CD8-positive, alpha-beta memory T cell (primary cell): ENCODE results near the gene SERPINC1. TPM values are rescaled to one million over a fixed set of nuclear protein-coding genes. Genes with fewer than 3 reads are reported as not detected.
"Not testable (repeated sequence)": the region's sequence is repeated elsewhere in the genome, so short reads cannot be mapped to it uniquely, and the experiment has no call there.

ENCODE experiments used
- CTCF ChIA-PET: fragments of 350-600 bp; sonication (Branson Sonifier 250); formaldehyde crosslinking; loops from one replicate; lab custom pipeline; 2021; ENCODE audit warnings: antibody characterized with exemption; lab: Charles Lee
- POLR2A ChIA-PET: fragments of 350-600 bp; sonication (Branson Sonifier 250); formaldehyde crosslinking; loops from one replicate; lab custom pipeline; 2021; ENCODE audit warnings: antibody characterized with exemption; lab: Charles Lee
- DNase-seq, 5 donors: peaks; one replicate each; pipeline versions ENCODE4 v3.0.0 to v3.0.0-alpha.2; 2020 to 2022; ENCODE audit warnings: mixed read lengths in 1 of 5
- H3K27ac ChIP-seq: one replicate; pipeline ENCODE4 v1.7.0; 2013; ENCODE audit warnings: low read depth, mild to moderate bottlenecking, low read length, moderate library complexity
- H3K27me3 ChIP-seq: 2 replicates; pipeline ENCODE4 v1.7.0; 2013; ENCODE audit warnings: low read length, mild to moderate bottlenecking; ENCODE audit not compliant: insufficient read depth, poor library complexity, severe bottlenecking
- H3K36me3 ChIP-seq: 2 replicates; pipeline ENCODE4 v1.7.0; 2013; ENCODE audit warnings: mild to moderate bottlenecking, low read length, moderate library complexity; ENCODE audit not compliant: insufficient read depth
- H3K4me1 ChIP-seq: 2 replicates; pipeline ENCODE4 v1.7.0; 2013; ENCODE audit warnings: mild to moderate bottlenecking, low read length, moderate library complexity; ENCODE audit not compliant: insufficient read depth
- H3K4me3 ChIP-seq: 2 replicates; pipeline ENCODE4 v1.7.0; 2013; ENCODE audit warnings: mild to moderate bottlenecking, low read length
- H3K9me3 ChIP-seq: 2 replicates; pipeline ENCODE4 v1.7.0; 2013; ENCODE audit warnings: mild to moderate bottlenecking, low read length
- H3K27ac Mint-ChIP-seq, 8 donors: one replicate each; pipeline ENCODE4 v1.8.0; 2020 to 2021; ENCODE audit warnings: mixed read lengths in 8 of 8, mild to moderate bottlenecking in 6 of 8, inconsistent platforms in 3 of 8, moderate library complexity in 3 of 8
- H3K27me3 Mint-ChIP-seq, 2 donors: one replicate each; pipeline ENCODE4 v1.8.0; 2020 to 2021; ENCODE audit warnings: mixed read lengths in 2 of 2, mild to moderate bottlenecking in 1 of 2, moderate library complexity in 1 of 2
- H3K36me3 Mint-ChIP-seq, 3 donors: one replicate each; pipeline ENCODE4 v1.8.0; 2020 to 2021; ENCODE audit warnings: mixed read lengths in 3 of 3, inconsistent platforms in 1 of 3, mild to moderate bottlenecking in 1 of 3
- H3K4me1 Mint-ChIP-seq, 3 donors: one replicate each; pipeline ENCODE4 v1.8.0; 2020 to 2021; ENCODE audit warnings: mixed read lengths in 3 of 3, inconsistent platforms in 1 of 3, mild to moderate bottlenecking in 1 of 3
- H3K4me3 Mint-ChIP-seq, 7 donors: one replicate each; pipeline ENCODE4 v1.8.0; 2020 to 2021; ENCODE audit warnings: mixed read lengths in 7 of 7, mild to moderate bottlenecking in 6 of 7, moderate library complexity in 4 of 7, inconsistent platforms in 2 of 7
- H3K9me3 Mint-ChIP-seq, 5 donors: one replicate each; pipeline ENCODE4 v1.8.0; 2020 to 2022; ENCODE audit warnings: mixed read lengths in 5 of 5, mild to moderate bottlenecking in 3 of 5, moderate library complexity in 2 of 5, inconsistent platforms in 1 of 5
- polyA plus RNA-seq: library from polyadenylated mRNA; unstranded; fragments of 300-500 nt; fragmentation: Illumina TruSeq; gene quantifications from one replicate; pipeline ENCODE4 v1.2.3, GENCODE V29; 2021
- total RNA-seq, 2 experiments: library from RNA; stranded (reverse); gene quantifications; one replicate each; pipeline ENCODE4 v1.2.3, GENCODE V29; 2021

Gene SERPINC1
- total and polyA plus RNA-seq, 3 experiments from 2014 or later: not detected

- Mint-ChIP-seq H3K9me3 (no peaks in the 10 kb centered on the region), H3K36me3 (peaks cover 4 to 77% (median 23%) of the 10 kb centered on the region in 3 donors), H3K4me1 (peaks cover 39 to 49% (median 45%) of the 10 kb centered on the region in 3 donors), H3K27ac (peak overlapping the region in 4 of 8 donors; percentile 21 to 95 (median 71)), H3K27me3 (no peaks in the 10 kb centered on the region), H3K4me3 (peak overlapping the region in 1 of 7 donors; percentile 43)
- ChIA-PET POLR2A (interaction anchor here (0.7 kb wide), 1 partner anchor 672 kb away, joined by 3 read pairs; no protein-coding TSS in a partner anchor), CTCF (no interaction called here)
- Histone ChIP-seq H3K27me3 (no peaks in the 10 kb centered on the region), H3K36me3 (peaks cover 44% of the 10 kb centered on the region), H3K4me1 (peaks cover 24% of the 10 kb centered on the region), H3K4me3 (no peak overlapping the region), H3K27ac (no peak overlapping the region), H3K9me3 (no peaks in the 10 kb centered on the region)
- no peak for DNase-seq
These were observed 55.4 kb downstream of the SERPINC1 start for GRCh38 chr1:173861731-173862145.

- Histone ChIP-seq H3K36me3 (peaks cover 28% of the 10 kb centered on the region), H3K9me3 (no peaks in the 10 kb centered on the region), H3K4me3 (no peak overlapping the region), H3K27me3 (no peaks in the 10 kb centered on the region), H3K27ac (no peak overlapping the region), H3K4me1 (peaks cover 7% of the 10 kb centered on the region)
- CTCF ChIA-PET: interaction anchor here (0.9 kb wide), 1 partner anchor 10 kb away, joined by 4 read pairs; no protein-coding TSS in a partner anchor
- no peaks in the 10 kb centered on the region for H3K9me3 Mint-ChIP-seq
- H3K36me3 Mint-ChIP-seq: peaks cover 0 to 76% (median 17%) of the 10 kb centered on the region in 3 donors
- H3K4me3 Mint-ChIP-seq: no peak overlapping the region
- peaks cover 22 to 32% (median 28%) of the 10 kb centered on the region in 3 donors for H3K4me1 Mint-ChIP-seq
- DNase-seq: no peak
- no peaks in the 10 kb centered on the region for H3K27me3 Mint-ChIP-seq
- peak overlapping the region in 5 of 8 donors; percentile 4 to 38 (median 32) for H3K27ac Mint-ChIP-seq
- POLR2A ChIA-PET: interaction anchor here (1.4 kb wide), 1 partner anchor 8 kb away, joined by 3 read pairs; the partner anchor contains the start of gene ZBTB37
These were observed 57.1 kb downstream of the SERPINC1 start for GRCh38 chr1:173860065-173860464.

- H3K27ac Mint-ChIP-seq, H3K27ac ChIP-seq, CTCF ChIA-PET, H3K27me3 Mint-ChIP-seq, H3K4me3 Mint-ChIP-seq, H3K9me3 Mint-ChIP-seq, H3K4me1 ChIP-seq, DNase-seq, H3K27me3 ChIP-seq, H3K4me3 ChIP-seq, H3K9me3 ChIP-seq: not testable (repeated sequence)
- Mint-ChIP-seq H3K36me3 (peaks cover 0 to 74% (median 17%) of the 10 kb centered on the region in 3 donors), H3K4me1 (peaks cover 18 to 27% (median 23%) of the 10 kb centered on the region in 3 donors)
- H3K36me3 ChIP-seq: peaks cover 22% of the 10 kb centered on the region
- POLR2A ChIA-PET: interaction anchor here (1.4 kb wide), 1 partner anchor 9 kb away, joined by 3 read pairs; the partner anchor contains the start of gene ZBTB37
These were observed 57.6 kb downstream of the SERPINC1 start for GRCh38 chr1:173859547-173859946.

- H3K36me3 ChIP-seq: peaks cover 13% of the 10 kb centered on the region
- CTCF ChIA-PET: interaction anchor here (1.2 kb wide), 1 partner anchor 11 kb away, joined by 4 read pairs; the partner anchor contains the start of genes GAS5 and ZBTB37
- Mint-ChIP-seq H3K4me1 (peaks cover 5 to 6% (median 6%) of the 10 kb centered on the region in 3 donors), H3K9me3 (no peaks in the 10 kb centered on the region), H3K4me3 (no peak overlapping the region), H3K27me3 (no peaks in the 10 kb centered on the region), H3K27ac (peak overlapping the region in 4 of 8 donors; percentile 43 to 80 (median 52)), H3K36me3 (peaks cover 0 to 72% (median 10%) of the 10 kb centered on the region in 3 donors)
- POLR2A ChIA-PET: no interaction called here
- H3K4me3 ChIP-seq: no peak overlapping the region
- no peaks in the 10 kb centered on the region for H3K27me3 ChIP-seq
- no peak overlapping the region for H3K27ac ChIP-seq
- no peaks in the 10 kb centered on the region for H3K9me3 ChIP-seq
- no peak for DNase-seq
- H3K4me1 ChIP-seq: no peaks in the 10 kb centered on the region
These were observed 59.7 kb downstream of the SERPINC1 start for GRCh38 chr1:173857363-173857917.

GRCh38 chr1:173856903-173857302 lies 60.2 kb downstream of the SERPINC1 start:
- ChIA-PET CTCF (interaction anchor here (1.2 kb wide), 1 partner anchor 11 kb away, joined by 4 read pairs; the partner anchor contains the start of genes GAS5 and ZBTB37), POLR2A (no interaction called here)
- peaks cover 13% of the 10 kb centered on the region for H3K36me3 ChIP-seq
- H3K4me3 ChIP-seq: no peak overlapping the region
- H3K27ac ChIP-seq: no peak overlapping the region
- Mint-ChIP-seq H3K27me3 (no peaks in the 10 kb centered on the region), H3K4me1 (peaks cover 1 to 5% (median 2%) of the 10 kb centered on the region in 3 donors), H3K9me3 (no peaks in the 10 kb centered on the region), H3K36me3 (peaks cover 0 to 73% (median 10%) of the 10 kb centered on the region in 3 donors), H3K4me3 (no peak overlapping the region), H3K27ac (no peak overlapping the region)
- H3K4me1 ChIP-seq: no peaks in the 10 kb centered on the region
- DNase-seq: no peak
- no peaks in the 10 kb centered on the region for H3K27me3 ChIP-seq
- H3K9me3 ChIP-seq: no peaks in the 10 kb centered on the region

GRCh38 chr1:173856014-173856413 lies 61.1 kb downstream of the SERPINC1 start:
- CTCF ChIA-PET: interaction anchor here (0.6 kb wide), 1 partner anchor 94 kb away, joined by 3 read pairs; no protein-coding TSS in a partner anchor

More at GRCh38 chr1:173856014-173856413, 61.1 kb downstream of the SERPINC1 start:
- Mint-ChIP-seq H3K4me3 (no peak overlapping the region), H3K9me3 (no peaks in the 10 kb centered on the region), H3K4me1 (peaks cover 0 to 4% (median 0%) of the 10 kb centered on the region in 3 donors), H3K27ac (peak overlapping the region in 4 of 8 donors; percentile 31 to 65 (median 49)), H3K36me3 (peaks cover 0 to 76% (median 10%) of the 10 kb centered on the region in 3 donors), H3K27me3 (no peaks in the 10 kb centered on the region)
- no peak overlapping the region for H3K27ac ChIP-seq
- peaks cover 13% of the 10 kb centered on the region for H3K36me3 ChIP-seq
- no peak overlapping the region for H3K4me3 ChIP-seq
- DNase-seq: no peak
- no peaks in the 10 kb centered on the region for H3K27me3 ChIP-seq
- no peaks in the 10 kb centered on the region for H3K9me3 ChIP-seq
- POLR2A ChIA-PET: no interaction called here
- H3K4me1 ChIP-seq: no peaks in the 10 kb centered on the region

Other genes with a start within 250 kb of the SERPINC1 start
- not detected for gene ANKRD45, start 247.5 kb downstream of the SERPINC1 start, total RNA-seq
- gene ANKRD45, start 247.5 kb downstream of the SERPINC1 start, polyA plus RNA-seq: not detected
- 10 to 100 TPM; 19.7 to 20.5 TPM for gene KLHL20, start 202.3 kb downstream of the SERPINC1 start, total RNA-seq
- 25.7 TPM for gene KLHL20, start 202.3 kb downstream of the SERPINC1 start, polyA plus RNA-seq
- gene DARS2, start 92.7 kb downstream of the SERPINC1 start, total RNA-seq: 10 to 100 TPM; 39.4 to 42.5 TPM
- 9.4 TPM for gene DARS2, start 92.7 kb downstream of the SERPINC1 start, polyA plus RNA-seq
- 10 to 100 TPM; 24.9 to 27.4 TPM for gene CENPL, start 92.4 kb downstream of the SERPINC1 start, total RNA-seq
- gene CENPL, start 92.4 kb downstream of the SERPINC1 start, polyA plus RNA-seq: 6.2 TPM
- 1,000 to 10,000 TPM; 1,056 to 1,102 TPM for gene GAS5, start 49.3 kb downstream of the SERPINC1 start, total RNA-seq
- 245 TPM for gene GAS5, start 49.3 kb downstream of the SERPINC1 start, polyA plus RNA-seq
- 10 to 100 TPM; 10.4 to 11.0 TPM for gene ZBTB37, start 48.9 kb downstream of the SERPINC1 start, total RNA-seq
- gene ZBTB37, start 48.9 kb downstream of the SERPINC1 start, polyA plus RNA-seq: 1.3 TPM
- gene RC3H1, start 105.0 kb upstream of the SERPINC1 start, total RNA-seq: 10 to 100 TPM; 39.7 to 40.5 TPM
- gene RC3H1, start 105.0 kb upstream of the SERPINC1 start, polyA plus RNA-seq: 5.4 TPM
- gene RABGAP1L, start 242.2 kb upstream of the SERPINC1 start, total RNA-seq: 10 to 100 TPM; 41.7 to 42.7 TPM
- 78.5 TPM for gene RABGAP1L, start 242.2 kb upstream of the SERPINC1 start, polyA plus RNA-seq